Lower leg skin (tissue), 3 donors: ENCODE data around the gene ATP13A1.

Experiments used
- CTCF ChIP-seq, 3 donors: fragments of 450-650 bp; IDR thresholded peaks; one replicate each; pipeline ENCODE4 v1.5.1; 2016; ENCODE audit warnings: antibody characterized with exemption in 3 of 3, mild to moderate bottlenecking in 3 of 3, moderate library complexity in 2 of 3
- POLR2A ChIP-seq, 2 donors: fragments of 450-650 bp; IDR thresholded peaks; one replicate each; pipeline ENCODE4 v1.6.1; 2016 to 2017; ENCODE audit warnings: antibody characterized with exemption in 2 of 2, mild to moderate bottlenecking in 1 of 2, moderate library complexity in 1 of 2

GRCh38 chr19:19650331-19650730 lies 13.1 kb downstream of the ATP13A1 start:
- TF ChIP-seq CTCF (IDR thresholded peaks at IDR 0.05) (no peak), POLR2A (IDR thresholded peaks at IDR 0.05) (no peak)
